Endothelial cell of umbilical vein (primary cell): Measurements from ENCODE around the gene NAP1L4. TPM values are rescaled to one million over a fixed set of nuclear protein-coding genes. Genes with fewer than 3 reads are reported as not detected.

Source experiments
- BruUV-seq: library from RNA; stranded (reverse); fragments of 400-500 nt; replicated peaks from 2 replicates; lab custom pipeline; 2021; lab: Mats Ljungman, UMichigan
- CTCF ChIA-PET: fragments of 300-600, 350-600 bp; sonication (Branson Sonifier 250); formaldehyde crosslinking; loops from one replicate; lab custom pipeline; 2021; ENCODE audit warnings: antibody characterized with exemption, inconsistent platforms; lab: Charles Lee
- POLR2A ChIA-PET: fragments of 300-600, 350-600 bp; sonication (Branson Sonifier 250); formaldehyde crosslinking; loops from one replicate; lab custom pipeline; 2021; ENCODE audit warnings: antibody characterized with exemption, inconsistent platforms; lab: Charles Lee
- DNase-seq: peaks from one replicate; pipeline ENCODE4 v3.0.0-alpha.2; 2011; ENCODE audit warnings: low read depth, low spot score
- FAIRE-seq: peaks from 2 replicates; lab custom pipeline; 2011; peaks lifted over from hg19 to GRCh38; lab: Jason Lieb, UNC
- H2AFZ ChIP-seq: 2 replicates; pipeline ENCODE4 v1.6.0; 2012; ENCODE audit warnings: low read depth, low read length, control low read depth, inconsistent platforms
- H3K27ac ChIP-seq: 2 replicates; pipeline ENCODE4 v1.5.1; 2011; ENCODE audit warnings: low read depth, mild to moderate bottlenecking, control low read depth, low read length, moderate library complexity; ENCODE audit not compliant: insufficient read depth
- H3K27me3 ChIP-seq, 2 experiments: 2 replicates each; pipeline versions ENCODE4 v1.6.0 to v1.6.1; 2011; ENCODE audit warnings: low read length in 2 of 2, mixed read lengths in 1 of 2; ENCODE audit not compliant: control insufficient read depth in 2 of 2, insufficient read depth in 2 of 2
- H3K36me3 ChIP-seq, 2 experiments: 2 replicates in 1 of 2; 3 replicates in 1 of 2; pipeline ENCODE4 v1.5.1; 2011; ENCODE audit warnings: low read length in 2 of 2, mild to moderate bottlenecking in 1 of 2, moderate library complexity in 1 of 2; ENCODE audit not compliant: control insufficient read depth in 2 of 2, insufficient read depth in 2 of 2; ENCODE audit errors: extremely low read depth in 1 of 2
- H3K4me1 ChIP-seq: 3 replicates; pipeline ENCODE4 v1.5.1; 2011; ENCODE audit warnings: mild to moderate bottlenecking, low read length; ENCODE audit not compliant: control insufficient read depth, insufficient read depth; ENCODE audit errors: extremely low read depth
- H3K4me2 ChIP-seq: 2 replicates; pipeline ENCODE4 v1.6.1; 2011; ENCODE audit warnings: low read length, control low read depth, mixed read lengths; ENCODE audit not compliant: insufficient read depth
- H3K4me3 ChIP-seq, 3 experiments: fragments of 200-600 bp in 1 of 3; sonication (generic), shearing (Covaris generic) in 1 of 3; replicated peaks in 1 of 3; 2 replicates each; pipeline ENCODE4 v1.5.1; 2011 to 2016; ENCODE audit warnings: control low read depth in 3 of 3, low read length in 3 of 3, mild to moderate bottlenecking in 2 of 3, inconsistent platforms in 1 of 3, low read depth in 1 of 3, moderate library complexity in 1 of 3; ENCODE audit not compliant: insufficient read depth in 1 of 3
- H3K79me2 ChIP-seq: 2 replicates; pipeline ENCODE4 v1.6.0; 2012; ENCODE audit warnings: low read length, inconsistent platforms; ENCODE audit not compliant: control insufficient read depth, insufficient read depth
- H3K9ac ChIP-seq: replicated peaks from 2 replicates; pipeline ENCODE3; 2011; ENCODE audit warnings: low read length, control low read depth; ENCODE audit not compliant: insufficient read depth; ENCODE audit errors: extremely low read depth
- H3K9me1 ChIP-seq: replicated peaks from 3 replicates; pipeline ENCODE4 v1.6.0; 2011; ENCODE audit warnings: mild to moderate bottlenecking, low read length; ENCODE audit not compliant: control insufficient read depth, insufficient read depth; ENCODE audit errors: extremely low read depth
- H3K9me3 ChIP-seq: replicated peaks from 2 replicates; pipeline ENCODE4 v1.5.1; 2012; ENCODE audit warnings: low read length, inconsistent platforms; ENCODE audit not compliant: control insufficient read depth, insufficient read depth
- H4K20me1 ChIP-seq: replicated peaks from 2 replicates; pipeline ENCODE3; 2011; ENCODE audit warnings: mild to moderate bottlenecking, low read length; ENCODE audit not compliant: control insufficient read depth, insufficient read depth; ENCODE audit errors: extremely low read depth
- EZH2 ChIP-seq: IDR thresholded peaks from 2 replicates; pipeline ENCODE4 v1.6.1; 2012; ENCODE audit warnings: borderline replicate concordance, low read depth, mild to moderate bottlenecking, moderate library complexity, low read length, inconsistent platforms; ENCODE audit not compliant: severe bottlenecking
- FOS ChIP-seq: IDR thresholded peaks from 2 replicates; pipeline ENCODE4 v1.6.1; 2011; ENCODE audit warnings: mild to moderate bottlenecking, low read length, moderate library complexity, borderline replicate concordance; ENCODE audit not compliant: insufficient read depth
- GATA2 ChIP-seq: IDR thresholded peaks from 2 replicates; pipeline ENCODE4 v1.7.0; 2011; ENCODE audit warnings: low read depth, mild to moderate bottlenecking, moderate library complexity, mixed read lengths, low read length; ENCODE audit not compliant: insufficient read length, insufficient read depth
- JUN ChIP-seq: IDR thresholded peaks from 2 replicates; pipeline ENCODE4 v1.6.1; 2011; ENCODE audit warnings: borderline replicate concordance, low read depth; ENCODE audit not compliant: insufficient read length, insufficient read depth
- MAX ChIP-seq: IDR thresholded peaks from 2 replicates; pipeline ENCODE4 v1.6.1; 2011; ENCODE audit not compliant: insufficient read depth, insufficient read length
- MYC ChIP-seq: IDR thresholded peaks from one replicate; pipeline ENCODE4 v1.6.1; 2011; ENCODE audit warnings: mild to moderate bottlenecking, low read depth, low read length
- POLR2A ChIP-seq: IDR thresholded peaks from 2 replicates; pipeline ENCODE4 v1.6.1; 2012; ENCODE audit warnings: low read depth, mild to moderate bottlenecking, control low read depth, low read length
- POLR2AphosphoS5 ChIP-seq: IDR thresholded peaks from 2 replicates; pipeline ENCODE4 v1.6.1; 2012; ENCODE audit warnings: low read depth, mild to moderate bottlenecking, control low read depth, low read length, moderate library complexity; ENCODE audit not compliant: insufficient read depth
- dilution Hi-C: fragments of 300-500 bp; cut with MboI; formaldehyde crosslinking; loops from one replicate; pipeline ENCODE4 v1.15.0; 2019; ENCODE audit warnings: low sequenced_read_pairs; ENCODE audit not compliant: extremely low pct_ligation_motif_present
- intact Hi-C: fragments of 100-400 bp; cut with micrococcal nuclease; formaldehyde crosslinking; loops from one replicate; pipeline ENCODE4 v1.10.0; 2022
- polyA plus RNA-seq, 4 experiments: library from polyadenylated mRNA; depleted of rRNA in 3 of 4; stranded (reverse) in 3 of 4; unstranded in 1 of 4; fragments of >200 nt; gene quantifications; 2 replicates each; pipeline versions ENCODE4 v1.2.1 to v1.2.3, GENCODE V29; 2011 to 2012; ENCODE audit warnings: missing spikeins in 1 of 4
- total RNA-seq: library from RNA; stranded (reverse); gene quantifications from 2 replicates; pipeline ENCODE4 v1.2.3, GENCODE V29; 2021
- TF ChIP-seq, protein P1 (sequence below), 2 donors: IDR thresholded peaks; 1 replicate in 1 of 2; 2 replicates in 1 of 2; pipeline ENCODE4 v1.5.1; 2011; ENCODE audit warnings: low read length in 2 of 2, mild to moderate bottlenecking in 2 of 2, moderate library complexity in 2 of 2, control low read depth in 1 of 2, inconsistent platforms in 1 of 2, low read depth in 1 of 2; ENCODE audit not compliant: insufficient read depth in 1 of 2; ENCODE audit errors: extremely low read depth in 1 of 2

Gene NAP1L4
- total and polyA plus RNA-seq, 2 donors (not counting 3 experiments of a cell fraction or from before 2014, with no cell fraction given) = 100.0 to 177 TPM

GRCh38 chr11:3009481-3009880 lies 17.4 kb upstream of the NAP1L4 start:
- Histone ChIP-seq H3K79me2 (no peaks in the 10 kb centered on the region), H2AFZ (no peak overlapping the region), H3K4me2 (no peak overlapping the region), H3K36me3 (peaks cover 10 to 37% of the 10 kb centered on the region in 2 experiments), H3K27me3 (no peaks in the 10 kb centered on the region), H3K9me3 (no peaks in the 10 kb centered on the region), H3K9ac (no peak overlapping the region), H3K4me3 (no peak overlapping the region), H3K27ac (no peak overlapping the region), H4K20me1 (no peaks in the 10 kb centered on the region), H3K4me1 (no peaks in the 10 kb centered on the region), H3K9me1 (no peaks in the 10 kb centered on the region)
- intact Hi-C loops = no loop called here
- BruUV-seq = no TSS peak
- DNase-seq (no peak), FAIRE-seq (no peak)
- POLR2A ChIA-PET = no interaction called here
- TF ChIP-seq MYC (no peak), POLR2AphosphoS5 (no peak), FOS (no peak), GATA2 (no peak), EZH2 (no peak), MAX (no peak), POLR2A (no peak), JUN (no peak)
- TF ChIP-seq, protein P1, sequence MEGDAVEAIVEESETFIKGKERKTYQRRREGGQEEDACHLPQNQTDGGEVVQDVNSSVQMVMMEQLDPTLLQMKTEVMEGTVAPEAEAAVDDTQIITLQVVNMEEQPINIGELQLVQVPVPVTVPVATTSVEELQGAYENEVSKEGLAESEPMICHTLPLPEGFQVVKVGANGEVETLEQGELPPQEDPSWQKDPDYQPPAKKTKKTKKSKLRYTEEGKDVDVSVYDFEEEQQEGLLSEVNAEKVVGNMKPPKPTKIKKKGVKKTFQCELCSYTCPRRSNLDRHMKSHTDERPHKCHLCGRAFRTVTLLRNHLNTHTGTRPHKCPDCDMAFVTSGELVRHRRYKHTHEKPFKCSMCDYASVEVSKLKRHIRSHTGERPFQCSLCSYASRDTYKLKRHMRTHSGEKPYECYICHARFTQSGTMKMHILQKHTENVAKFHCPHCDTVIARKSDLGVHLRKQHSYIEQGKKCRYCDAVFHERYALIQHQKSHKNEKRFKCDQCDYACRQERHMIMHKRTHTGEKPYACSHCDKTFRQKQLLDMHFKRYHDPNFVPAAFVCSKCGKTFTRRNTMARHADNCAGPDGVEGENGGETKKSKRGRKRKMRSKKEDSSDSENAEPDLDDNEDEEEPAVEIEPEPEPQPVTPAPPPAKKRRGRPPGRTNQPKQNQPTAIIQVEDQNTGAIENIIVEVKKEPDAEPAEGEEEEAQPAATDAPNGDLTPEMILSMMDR (IDR thresholded peaks at IDR 0.05; ENCODE audit: extremely low read depth in 1 of 2, insufficient read depth in 1 of 2, low read depth in 1 of 2, low read length in 2 of 2) = no peak
- CTCF ChIA-PET = interaction anchor here (1.2 kb wide), 1 partner anchor 12 kb away, joined by 3 read pairs; no protein-coding TSS in a partner anchor
- dilution Hi-C loops = no loop called here
